ENCODE data around the gene SLC41A1. TPM values are rescaled to one million over a fixed set of nuclear protein-coding genes. Genes with fewer than 3 reads are reported as not detected.

Gene SLC41A1
- total RNA-seq, 2 experiments from 2014 or later: 23.8 to 26.4 TPM

- DNase-seq (no peak), ATAC-seq (ENCODE audit: poor library complexity) (no peak)
- Mint-ChIP-seq H3K9me3 (no peaks in the 10 kb centered on the region), H3K4me1 (ENCODE audit: low read depth) (peaks cover 57% of the 10 kb centered on the region), H3K27me3 (no peaks in the 10 kb centered on the region), H3K4me3 (peak overlapping the region; percentile 49), H3K36me3 (ENCODE audit: low read depth) (peaks cover 57% of the 10 kb centered on the region), H3K27ac (peak overlapping the region; percentile 97)
- intact Hi-C loops (cut with DNase I, micrococcal nuclease): loop anchor here (1.0 to 10.0 kb wide), 6 partner anchors 20 to 646 kb away; partner anchors contain the start of genes ELK4 (in 1 of the 2), NUCKS1 (in 1 of the 2) and RBBP5 (in 1 of the 2)
- no peaks in the 10 kb centered on the region for H3K9me3 ChIP-seq (ENCODE audit: control insufficient read depth in 1 of 2, insufficient read depth in 1 of 2, low read length in 2 of 2)
- H3K4me3 ChIP-seq (ENCODE audit: low read length): no peak overlapping the region
- H3K27me3 ChIP-seq (ENCODE audit: control insufficient read depth in 1 of 2, insufficient read depth in 2 of 2, low read length in 2 of 2): no peaks in the 10 kb centered on the region
- peaks cover 42% of the 10 kb centered on the region for H3K36me3 ChIP-seq (ENCODE audit: insufficient read depth, low read length)
- POLR2A ChIA-PET: interaction anchor here (1.2 to 7.4 kb wide), 2 partner anchors 11 to 21 kb away, joined by 3 to 140 read pairs; partner anchors contain the start of gene NUCKS1
- TF ChIP-seq CTCF (IDR thresholded peaks at IDR 0.05): no peak
- CTCF ChIA-PET: no interaction called here
- no peak overlapping the region for H3K27ac ChIP-seq (ENCODE audit: low read depth in 1 of 2, low read length in 2 of 2)
- H3K4me1 ChIP-seq (ENCODE audit: insufficient read depth, low read length): peaks cover 33% of the 10 kb centered on the region
Measured at GRCh38 chr1:205770618-205771017, 42.4 kb downstream of the SLC41A1 start.

GRCh38 chr1:205769641-205770365 is 43.2 kb downstream of the SLC41A1 start:
- POLR2A ChIA-PET: interaction anchor here (1.2 to 7.4 kb wide), 2 partner anchors 10 to 20 kb away, joined by 3 to 140 read pairs; partner anchors contain the start of gene NUCKS1
- intact Hi-C loops (cut with DNase I, micrococcal nuclease): loop anchor here (5.0 to 10.0 kb wide), 5 partner anchors 33 to 645 kb away; partner anchors contain the start of genes ELK4 (in 1 of the 2) and RBBP5 (in 1 of the 2)
- Histone ChIP-seq H3K4me3 (ENCODE audit: low read length) (no peak overlapping the region), H3K27me3 (ENCODE audit: control insufficient read depth in 1 of 2, insufficient read depth in 2 of 2, low read length in 2 of 2) (no peaks in the 10 kb centered on the region), H3K36me3 (ENCODE audit: insufficient read depth, low read length) (peaks cover 42% of the 10 kb centered on the region), H3K4me1 (ENCODE audit: insufficient read depth, low read length) (peaks cover 33% of the 10 kb centered on the region), H3K27ac (ENCODE audit: low read depth in 1 of 2, low read length in 2 of 2) (no peak overlapping the region), H3K9me3 (ENCODE audit: control insufficient read depth in 1 of 2, insufficient read depth in 1 of 2, low read length in 2 of 2) (no peaks in the 10 kb centered on the region)
- peaks cover 51% of the 10 kb centered on the region for H3K36me3 Mint-ChIP-seq (ENCODE audit: low read depth)
- DNase-seq (no peak), ATAC-seq (ENCODE audit: poor library complexity) (no peak)
- peak overlapping the region; percentile 97 for H3K27ac Mint-ChIP-seq
- H3K27me3 Mint-ChIP-seq: no peaks in the 10 kb centered on the region
- TF ChIP-seq CTCF (IDR thresholded peaks at IDR 0.05): no peak
- CTCF ChIA-PET: no interaction called here
- H3K9me3 Mint-ChIP-seq: no peaks in the 10 kb centered on the region
- H3K4me3 Mint-ChIP-seq: no peak overlapping the region
- H3K4me1 Mint-ChIP-seq (ENCODE audit: low read depth): peaks cover 52% of the 10 kb centered on the region

- ChIA-PET POLR2A (interaction anchor here (2.8 kb wide), 1 partner anchor 7 kb away, joined by 12 read pairs; the partner anchor contains the start of gene RAB29), CTCF (no interaction called here)
Measured at GRCh38 chr1:205767248-205767647, 45.8 kb downstream of the SLC41A1 start.

More at GRCh38 chr1:205767248-205767647, 45.8 kb downstream of the SLC41A1 start:
- Mint-ChIP-seq H3K36me3 (ENCODE audit: low read depth) (peaks cover 47% of the 10 kb centered on the region), H3K4me3 (no peak overlapping the region), H3K27me3 (no peaks in the 10 kb centered on the region), H3K27ac (no peak overlapping the region), H3K4me1 (ENCODE audit: low read depth) (peaks cover 26% of the 10 kb centered on the region), H3K9me3 (no peaks in the 10 kb centered on the region)
- H3K4me3 ChIP-seq (ENCODE audit: low read length): no peak overlapping the region
- H3K9me3 ChIP-seq (ENCODE audit: control insufficient read depth in 1 of 2, insufficient read depth in 1 of 2, low read length in 2 of 2): no peaks in the 10 kb centered on the region
- no peak overlapping the region for H3K27ac ChIP-seq (ENCODE audit: low read depth in 1 of 2, low read length in 2 of 2)
- no peak for TF ChIP-seq CTCF (IDR thresholded peaks at IDR 0.05)
- no peak for ATAC-seq (ENCODE audit: poor library complexity)
- intact Hi-C loops (cut with DNase I, micrococcal nuclease): no loop called here
- peaks cover 42% of the 10 kb centered on the region for H3K36me3 ChIP-seq (ENCODE audit: insufficient read depth, low read length)
- H3K4me1 ChIP-seq (ENCODE audit: insufficient read depth, low read length): peaks cover 17% of the 10 kb centered on the region
- H3K27me3 ChIP-seq (ENCODE audit: control insufficient read depth in 1 of 2, insufficient read depth in 2 of 2, low read length in 2 of 2): no peaks in the 10 kb centered on the region
- DNase-seq: no peak
